NCI-H1694 (cell line): ENCODE results near the gene SAMD4B.

ENCODE experiments used
- DNase-seq: peaks from one replicate; lab custom pipeline; 2025; lab: John Stamatoyannopoulos, UW

SAMD4B gene

DNA sequence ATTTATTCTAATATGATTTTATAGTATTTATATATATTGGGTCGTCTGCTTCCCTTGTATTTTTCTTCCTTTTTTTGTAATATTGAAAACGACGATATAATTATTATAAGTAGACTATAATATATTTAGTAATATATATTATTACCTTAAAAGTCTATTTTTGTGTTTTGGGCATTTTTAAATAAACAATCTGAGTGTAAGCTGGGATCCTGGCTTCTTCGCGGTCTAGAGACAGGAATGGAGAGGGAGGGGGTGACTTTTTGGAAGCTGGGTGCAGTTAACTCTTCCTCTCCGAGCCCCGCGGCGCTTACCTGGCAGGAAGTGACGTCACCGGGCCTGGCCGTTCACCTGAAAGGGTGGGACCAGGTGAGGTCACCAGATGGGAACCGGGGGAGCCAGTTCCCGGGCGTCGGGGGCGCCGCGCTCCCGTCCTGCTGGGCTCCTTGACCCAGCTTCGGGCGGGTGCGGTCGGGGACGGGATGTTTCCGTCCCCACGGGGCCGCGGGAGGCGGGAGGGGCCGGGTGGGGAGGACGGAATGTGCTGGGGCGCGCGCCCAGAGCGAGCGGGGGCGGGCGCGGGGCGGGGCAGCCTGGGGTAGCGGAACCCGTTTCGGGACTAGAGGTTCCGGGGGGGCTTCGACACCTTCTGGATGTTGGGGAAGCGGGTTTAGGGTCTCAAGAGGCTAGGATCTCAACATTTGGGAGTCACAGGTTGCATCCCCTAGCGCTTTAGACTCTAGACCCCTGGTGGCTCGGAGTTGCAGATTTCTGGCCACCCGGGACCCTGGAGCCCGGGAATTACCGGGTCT lies 67.2 kb downstream of the SAMD4B start:
- no peak for DNase-seq

GRCh38 chr19:39410017-39410830 lies 68.0 kb downstream of the SAMD4B start:
- no peak for DNase-seq

- no peak for DNase-seq
These were observed 68.5 kb downstream of the SAMD4B start for GRCh38 chr19:39410831-39411080.

DNA sequence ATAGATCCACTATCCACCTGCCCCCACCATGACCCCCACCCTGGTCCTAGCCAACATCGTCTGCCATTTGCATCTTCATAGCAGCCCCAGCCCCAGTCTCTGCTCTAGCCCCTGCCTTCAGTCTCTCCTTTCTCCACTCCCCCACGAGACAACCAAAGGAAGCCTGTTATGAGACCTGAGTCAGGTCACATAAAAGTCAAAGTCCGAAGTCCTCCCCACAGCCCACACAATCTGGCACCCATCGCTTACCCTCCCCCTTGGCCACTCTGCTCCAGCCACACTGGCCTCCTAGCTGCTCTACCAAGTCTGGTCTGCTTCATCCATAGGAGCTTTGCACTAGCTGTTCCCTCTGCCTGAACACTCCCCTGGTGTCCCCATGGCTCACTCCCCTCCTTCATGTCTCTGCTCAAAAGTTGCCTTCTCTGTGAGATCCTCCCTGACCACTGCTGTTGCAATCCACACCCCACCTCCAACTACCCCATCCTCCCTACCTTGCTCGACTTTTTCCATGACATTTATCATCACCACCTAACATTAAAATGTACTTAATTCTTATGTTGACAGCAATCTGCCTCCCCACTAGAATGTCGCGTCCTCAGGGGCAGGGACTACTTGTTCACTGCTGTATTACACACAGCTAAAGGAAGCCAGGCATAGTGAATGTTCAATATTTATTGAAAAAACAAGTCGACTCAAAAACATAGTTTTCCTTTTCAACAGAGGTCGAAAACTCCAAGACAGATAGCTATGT lies 69.0 kb downstream of the SAMD4B start:
- no peak for DNase-seq

DNA sequence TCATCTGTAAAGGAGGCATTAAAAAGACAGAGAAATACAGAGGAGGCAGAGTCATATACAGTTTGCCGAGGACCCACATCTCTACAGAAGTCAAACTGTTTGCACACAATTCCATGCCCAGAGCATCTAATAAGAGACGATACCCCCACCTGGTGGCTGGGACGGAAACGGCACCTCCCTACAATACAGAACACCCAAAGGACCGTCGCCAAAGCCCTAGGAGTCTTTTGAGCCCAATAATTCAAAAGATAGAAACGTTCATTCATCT lies 69.5 kb downstream of the SAMD4B start:
- peak; percentile 95 for DNase-seq

DNA sequence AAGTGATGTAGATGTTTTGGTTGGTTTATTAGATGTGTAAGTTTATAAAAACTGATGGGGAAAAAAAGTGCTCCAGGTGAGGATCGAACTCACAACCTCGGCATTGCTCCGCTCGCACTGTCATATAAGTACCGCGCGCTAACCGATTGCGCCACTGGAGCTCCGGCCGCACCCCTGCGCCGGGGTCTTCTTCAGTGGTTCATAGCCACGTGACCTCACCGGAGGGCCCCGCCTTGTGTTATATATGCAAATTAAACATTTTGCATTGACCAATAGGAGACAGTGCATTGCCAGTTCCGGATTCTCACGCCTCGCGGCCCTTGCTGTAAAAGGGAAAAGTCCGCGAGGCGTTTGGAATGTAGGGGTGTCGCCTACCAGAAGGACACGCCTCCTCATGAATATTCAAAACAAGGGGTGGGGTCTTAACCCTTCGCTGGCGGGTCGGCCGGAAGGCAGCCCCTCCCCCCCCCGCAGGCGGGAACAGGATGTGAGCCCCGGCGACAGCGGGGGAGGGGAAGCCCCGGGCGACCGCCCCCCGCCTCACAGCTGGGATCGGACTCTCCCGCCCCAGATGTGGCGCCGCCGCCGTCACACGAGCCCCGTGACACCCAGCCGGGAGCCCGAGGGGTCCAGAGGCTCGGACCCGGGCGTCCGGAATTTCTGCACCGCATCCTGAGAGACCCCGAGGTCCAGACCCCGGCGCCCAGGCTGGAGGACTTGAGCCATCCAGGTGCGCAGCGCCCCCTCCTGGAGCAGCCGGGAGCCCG lies 70.1 kb downstream of the SAMD4B start, which contains the start of gene PLEKHG2:
TSS of gene PLEKHG2 (plus strand) at position 570 of the 767 bp plus-strand sequence. CDS start 1,418 bp downstream, outside the sequence.
- peak; percentile 99 for DNase-seq

- DNase-seq = no peak
These were observed 70.6 kb downstream of the SAMD4B start for GRCh38 chr19:39412867-39413271.

DNA sequence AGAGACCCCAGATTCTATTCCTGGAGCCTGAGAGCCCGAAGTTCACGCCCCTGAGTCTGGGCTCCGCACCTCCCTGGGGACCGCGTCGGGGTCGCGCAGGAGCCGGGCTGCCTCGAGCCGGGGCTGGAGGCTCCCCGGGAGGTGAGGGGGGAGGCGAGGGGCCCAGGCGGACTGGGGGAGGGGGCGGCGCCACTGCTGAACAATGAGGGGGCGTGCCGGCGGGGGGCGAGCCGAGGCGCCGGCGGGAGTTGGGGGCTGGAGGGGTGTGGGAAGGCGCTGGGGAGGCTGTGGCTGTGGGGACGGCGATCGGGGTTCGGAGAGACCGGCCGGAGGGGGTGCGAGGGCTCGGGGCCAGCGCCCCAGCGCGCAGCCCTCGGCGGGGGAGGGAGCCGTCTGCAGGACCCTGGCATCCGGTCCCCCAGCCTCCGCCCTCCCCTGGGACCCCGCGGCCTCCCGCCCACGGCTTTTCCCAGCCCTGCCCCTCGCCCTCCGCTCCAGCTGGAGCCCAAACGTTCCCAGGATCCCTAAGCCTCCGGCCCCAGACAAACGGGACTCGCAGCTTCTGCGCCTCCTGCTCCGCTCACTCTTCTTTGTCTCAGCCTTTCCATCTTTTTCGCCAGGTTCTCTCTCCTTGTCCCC lies 71.2 kb downstream of the SAMD4B start:
- peak; percentile 27 for DNase-seq

DNA sequence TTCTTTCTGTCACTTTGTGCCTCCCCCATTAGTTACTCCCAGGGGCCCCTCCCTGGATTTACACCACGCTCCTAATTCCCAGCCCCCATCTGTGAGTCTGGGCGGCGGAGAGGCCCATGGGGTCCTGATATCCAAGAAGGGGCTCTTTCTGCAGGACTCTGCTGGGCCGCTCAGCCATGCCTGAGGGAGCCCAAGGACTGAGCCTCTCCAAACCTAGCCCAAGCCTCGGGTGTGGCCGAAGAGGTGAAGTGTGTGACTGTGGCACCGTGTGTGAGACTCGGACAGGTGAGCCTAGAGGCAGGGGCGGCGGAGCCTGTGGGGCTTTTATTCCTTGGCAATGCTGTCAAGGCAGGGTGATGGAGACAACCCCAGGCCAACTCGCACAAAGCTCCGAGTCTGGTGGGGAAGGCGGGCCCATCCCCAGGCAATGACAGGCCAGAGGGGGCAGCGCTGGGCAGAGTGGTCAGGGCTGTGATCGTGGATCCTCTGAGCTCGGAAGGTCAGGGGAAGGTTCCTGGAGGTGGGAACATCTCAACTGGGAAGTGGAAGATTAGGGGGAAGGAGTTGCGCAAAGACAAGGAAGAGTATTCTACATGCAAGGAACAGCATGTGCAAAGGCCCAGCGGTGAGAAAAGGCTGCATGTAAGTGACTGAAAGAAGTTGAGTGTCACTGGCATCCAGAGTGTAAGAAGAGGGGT lies 71.8 kb downstream of the SAMD4B start:
- no peak for DNase-seq

DNA sequence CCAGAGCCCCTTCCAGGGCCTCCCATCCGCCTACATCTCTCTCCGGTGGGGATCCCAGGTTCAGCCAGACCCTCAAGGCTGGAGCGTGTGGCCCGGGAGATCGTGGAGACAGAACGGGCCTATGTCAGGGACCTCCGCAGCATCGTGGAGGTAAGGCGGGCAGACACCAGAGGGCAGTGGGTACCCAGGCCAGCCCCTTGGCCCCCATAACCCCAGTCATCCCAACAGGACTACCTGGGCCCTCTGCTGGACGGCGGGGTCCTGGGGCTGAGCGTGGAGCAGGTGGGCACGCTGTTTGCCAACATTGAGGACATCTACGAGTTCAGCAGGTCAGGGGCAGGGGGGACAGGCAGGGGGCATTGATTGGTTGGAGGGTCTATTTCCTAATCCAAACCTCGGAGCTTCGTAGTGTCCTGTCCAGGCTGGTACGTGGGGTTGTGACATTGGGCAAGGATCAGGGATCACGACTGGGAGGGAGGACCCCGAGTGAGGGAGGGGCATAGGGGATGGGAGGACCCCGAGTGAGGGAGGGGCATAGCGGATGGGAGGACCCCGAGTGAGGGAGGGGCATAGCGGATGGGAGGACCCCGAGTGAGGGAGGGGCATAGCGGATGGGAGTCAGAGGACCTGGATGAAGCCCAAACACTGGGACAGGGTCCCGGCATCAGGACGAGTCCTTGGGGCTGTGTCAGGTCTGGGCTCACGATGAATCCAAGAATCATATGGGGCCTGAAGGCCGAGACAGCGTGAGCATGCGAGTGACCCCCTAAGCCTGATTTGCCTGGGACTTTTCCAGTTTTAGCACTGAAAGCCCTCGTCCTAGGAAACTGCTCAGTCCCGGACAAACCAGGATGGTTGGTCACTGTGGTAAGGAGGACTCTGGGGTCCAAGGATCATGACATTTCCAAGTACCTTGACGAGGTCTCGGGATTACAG lies 73.2 kb downstream of the SAMD4B start:
- no peak for DNase-seq

- DNase-seq = no peak
These were observed 74.2 kb downstream of the SAMD4B start for GRCh38 chr19:39416152-39417120.

DNA sequence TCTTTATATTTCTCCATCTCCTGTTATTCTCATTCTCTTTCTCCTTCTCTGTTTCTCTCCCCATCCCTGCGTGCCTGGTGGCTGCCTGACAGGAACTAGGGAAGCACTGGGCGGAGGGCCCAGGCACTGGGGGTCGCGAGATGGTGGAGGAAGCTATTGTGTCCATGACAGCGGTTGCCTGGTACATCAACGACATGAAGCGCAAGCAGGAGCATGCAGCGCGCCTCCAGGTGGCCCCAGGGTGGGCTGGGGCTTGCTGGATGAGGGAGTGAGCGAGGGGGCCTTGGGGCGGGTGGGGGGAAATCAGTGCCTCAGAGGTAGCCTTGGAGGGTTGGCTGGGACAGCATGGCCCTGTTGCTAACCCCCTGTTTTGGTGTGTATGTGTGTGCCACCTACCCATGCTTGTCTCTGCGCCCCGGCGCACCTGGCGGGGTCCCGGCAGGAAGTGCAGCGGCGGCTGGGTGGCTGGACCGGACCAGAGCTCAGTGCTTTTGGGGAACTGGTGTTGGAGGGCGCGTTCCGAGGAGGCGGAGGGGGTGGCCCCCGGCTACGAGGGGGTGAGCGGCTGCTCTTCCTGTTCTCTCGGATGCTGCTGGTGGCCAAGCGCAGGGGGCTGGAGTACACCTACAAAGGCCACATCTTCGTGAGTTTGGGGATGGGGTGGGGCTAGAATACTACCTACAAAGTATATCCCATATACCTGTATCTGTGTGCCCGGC lies 75.4 kb downstream of the SAMD4B start:
- DNase-seq = no peak

GRCh38 chr19:39419003-39419402 lies 76.8 kb downstream of the SAMD4B start:
- DNase-seq = no peak

GRCh38 chr19:39420769-39421168 lies 78.5 kb downstream of the SAMD4B start:
- DNase-seq = no peak

DNA sequence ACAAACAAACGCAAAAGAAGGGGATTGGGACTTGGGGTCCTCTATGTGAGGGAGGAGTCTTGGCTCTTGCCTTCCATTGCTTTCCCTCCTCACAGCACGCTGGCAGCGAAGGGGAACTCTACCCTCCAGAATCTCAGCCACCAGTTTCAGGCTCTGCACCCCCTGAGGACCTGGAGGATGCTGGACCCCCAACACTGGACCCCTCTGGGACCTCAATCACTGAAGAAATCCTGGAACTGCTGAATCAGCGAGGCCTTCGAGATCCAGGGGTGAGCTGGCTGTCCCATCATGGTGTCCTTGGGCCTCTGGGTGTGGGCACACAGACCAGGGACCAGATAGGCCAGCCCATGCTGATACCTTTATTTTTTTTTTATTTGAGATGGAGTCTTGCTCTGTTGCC lies 79.8 kb downstream of the SAMD4B start:
- no peak for DNase-seq

DNA sequence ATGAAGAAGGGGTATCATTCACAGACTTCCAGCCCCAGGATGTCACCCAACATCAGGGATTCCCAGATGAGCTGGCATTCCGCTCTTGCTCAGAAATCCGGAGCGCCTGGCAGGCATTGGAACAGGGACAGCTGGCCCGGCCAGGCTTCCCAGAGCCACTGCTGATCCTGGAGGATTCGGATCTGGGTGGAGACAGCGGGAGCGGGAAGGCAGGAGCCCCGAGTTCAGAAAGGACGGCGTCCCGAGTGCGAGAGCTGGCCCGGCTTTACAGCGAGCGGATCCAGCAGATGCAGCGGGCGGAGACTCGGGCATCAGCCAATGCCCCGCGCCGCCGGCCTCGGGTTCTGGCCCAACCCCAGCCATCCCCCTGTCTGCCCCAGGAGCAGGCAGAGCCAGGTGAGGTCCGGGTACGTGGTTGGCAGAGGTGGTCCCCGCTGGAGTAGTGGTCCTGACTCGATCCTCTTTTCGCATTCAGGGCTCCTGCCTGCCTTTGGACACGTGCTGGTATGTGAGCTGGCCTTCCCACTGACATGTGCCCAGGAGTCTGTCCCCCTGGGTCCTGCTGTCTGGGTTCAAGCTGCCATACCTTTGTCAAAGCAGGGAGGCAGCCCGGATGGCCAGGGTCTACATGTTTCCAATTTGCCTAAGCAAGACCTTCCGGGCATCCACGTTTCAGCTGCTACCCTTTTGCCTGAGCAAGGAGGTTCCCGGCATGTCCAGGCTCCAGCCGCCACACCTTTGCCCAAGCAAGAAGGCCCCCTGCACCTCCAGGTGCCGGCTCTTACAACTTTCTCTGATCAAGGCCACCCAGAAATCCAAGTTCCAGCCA lies 81.3 kb downstream of the SAMD4B start:
- DNase-seq = no peak

DNA sequence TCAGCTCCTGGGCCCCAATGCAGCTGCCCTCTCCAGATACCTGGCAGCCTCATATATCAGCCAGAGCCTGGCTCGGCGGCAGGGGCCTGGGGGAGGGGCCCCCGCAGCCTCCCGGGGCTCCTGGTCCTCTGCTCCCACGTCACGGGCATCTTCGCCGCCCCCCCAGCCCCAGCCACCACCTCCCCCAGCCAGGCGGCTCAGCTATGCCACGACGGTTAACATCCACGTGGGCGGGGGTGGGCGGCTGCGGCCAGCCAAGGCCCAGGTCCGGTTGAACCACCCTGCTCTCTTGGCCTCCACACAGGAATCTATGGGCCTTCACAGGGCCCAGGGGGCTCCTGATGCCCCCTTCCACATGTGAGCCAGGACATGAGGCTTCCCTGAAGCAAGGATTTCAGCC lies 82.7 kb downstream of the SAMD4B start:
- no peak for DNase-seq
